K562 (cell line): ENCODE data around the gene FARP2. TPM values are rescaled to one million over a fixed set of nuclear protein-coding genes. Genes with fewer than 3 reads are reported as not detected.

Source experiments
- ATAC-seq: fragments of 200-7000 bp; cut with Tn5 transposase; 3 replicates; pipeline ENCODE4 v1.9.1; 2020; ENCODE audit warnings: moderate library complexity
- BruUV-seq: library from RNA; stranded (reverse); fragments of 400-500 nt; replicated peaks from 2 replicates; lab custom pipeline; 2021; lab: Mats Ljungman, UMichigan
- CTCF ChIA-PET: fragments of 300-600 bp; formaldehyde crosslinking; extraction: SDS; loops from one replicate; lab custom pipeline; 2021; ENCODE audit warnings: low intra/inter-chr PET ratio; lab: Yijun Ruan, JAX
- POLR2A ChIA-PET: fragments of 300-600, 350-650 bp; sonication (Branson Sonifier 250); formaldehyde crosslinking; extraction: SDS; loops from one replicate; lab custom pipeline; 2021; ENCODE audit warnings: antibody characterized with exemption, inconsistent platforms; lab: Yijun Ruan, JAX
- DNase-seq, 4 experiments: peaks; one replicate each; pipeline versions ENCODE4 v3.0.0 to v3.0.0-alpha.2; 2011 to 2018; ENCODE audit warnings: low spot score in 3 of 4, mixed read lengths in 3 of 4; ENCODE audit errors: extremely low read depth in 1 of 4
- FAIRE-seq: peaks from 2 replicates; lab custom pipeline; 2011; peaks lifted over from hg19 to GRCh38; lab: Jason Lieb, UNC
- H2AFZ ChIP-seq: 2 replicates; pipeline ENCODE4 v1.6.0; 2011; ENCODE audit warnings: low read depth, low read length, control low read depth, inconsistent platforms
- H3K27ac ChIP-seq: fragments of 200-600 bp; 3 replicates; pipeline ENCODE4 v1.8.0; 2011; ENCODE audit warnings: low read depth, mild to moderate bottlenecking, control low read depth, inconsistent platforms, low read length, moderate library complexity, mixed read lengths; ENCODE audit errors: extremely low read depth
- H3K27me3 ChIP-seq, 2 experiments: fragments of 300-600 bp in 1 of 2; 2 replicates in 1 of 2; 3 replicates in 1 of 2; pipeline versions ENCODE4 v1.6.0 to v1.8.0; 2011; ENCODE audit warnings: inconsistent platforms in 2 of 2, low read length in 2 of 2, mild to moderate bottlenecking in 1 of 2, mixed read lengths in 1 of 2, moderate library complexity in 1 of 2; ENCODE audit not compliant: control insufficient read depth in 2 of 2, insufficient read depth in 2 of 2
- H3K36me3 ChIP-seq: fragments of 300-600 bp; 3 replicates; pipeline ENCODE4 v1.8.0; 2011; ENCODE audit warnings: mild to moderate bottlenecking, low read length, inconsistent platforms; ENCODE audit not compliant: control insufficient read depth, insufficient read depth
- H3K4me1 ChIP-seq, 2 experiments: fragments of 200-600 bp in 1 of 2; replicated peaks in 1 of 2; 2 replicates in 1 of 2; 3 replicates in 1 of 2; pipeline versions ENCODE4 v1.5.1 to v1.8.0; 2011; ENCODE audit warnings: inconsistent platforms in 2 of 2, low read length in 2 of 2, mild to moderate bottlenecking in 1 of 2, mixed read lengths in 1 of 2, moderate library complexity in 1 of 2; ENCODE audit not compliant: control insufficient read depth in 2 of 2, insufficient read depth in 2 of 2
- H3K4me2 ChIP-seq: 2 replicates; pipeline ENCODE4 v1.6.1; 2011; ENCODE audit warnings: low read length, control low read depth, inconsistent platforms, mixed read lengths; ENCODE audit not compliant: insufficient read depth
- H3K4me3 ChIP-seq: fragments of 200-600 bp; sonication (generic), shearing (Covaris generic); 2 replicates; pipeline ENCODE4 v1.5.1; 2016; ENCODE audit warnings: control low read depth, inconsistent platforms
- H3K79me2 ChIP-seq: fragments of 200-600 bp; 3 replicates; pipeline ENCODE4 v1.8.0; 2011; ENCODE audit warnings: low read length, inconsistent platforms; ENCODE audit not compliant: control insufficient read depth, insufficient read depth
- H3K9ac ChIP-seq, 2 experiments: 2 replicates each; pipeline versions ENCODE4 v1.6.0 to v1.6.1; 2011; ENCODE audit warnings: low read depth in 2 of 2, low read length in 2 of 2, control low read depth in 1 of 2, inconsistent platforms in 1 of 2, mild to moderate bottlenecking in 1 of 2, mixed read lengths in 1 of 2; ENCODE audit not compliant: insufficient read depth in 1 of 2
- H3K9me1 ChIP-seq: one replicate; pipeline ENCODE4 v1.6.0; 2011; ENCODE audit warnings: inconsistent platforms, mild to moderate bottlenecking, low read length, moderate library complexity; ENCODE audit not compliant: control insufficient read depth, insufficient read depth
- H3K9me3 ChIP-seq: replicated peaks from 2 replicates; pipeline ENCODE4 v1.5.1; 2011; ENCODE audit warnings: low read depth, low read length, inconsistent platforms; ENCODE audit not compliant: control insufficient read depth, insufficient read depth
- H4K20me1 ChIP-seq: replicated peaks from 2 replicates; pipeline ENCODE4 v1.6.1; 2011; ENCODE audit warnings: low read length, inconsistent platforms, mixed read lengths; ENCODE audit not compliant: control insufficient read depth, insufficient read depth
- BACH1 ChIP-seq: fragments of 200-800 bp; sonication (Bioruptor generic); IDR thresholded peaks from 2 replicates; pipeline ENCODE4 v1.6.1; 2016; ENCODE audit warnings: missing genetic modification characterization, missing compliant biosample characterization
- COPS2 ChIP-seq: fragments of 450-650 bp; conservative IDR thresholded peaks from 2 replicates; pipeline ENCODE4 v1.6.1; 2016; ENCODE audit warnings: mild to moderate bottlenecking, moderate library complexity
- CTCFL ChIP-seq: IDR thresholded peaks from 2 replicates; pipeline ENCODE4 v1.6.1; 2011; ENCODE audit warnings: borderline replicate concordance, low read depth, mild to moderate bottlenecking, moderate library complexity, low read length; ENCODE audit not compliant: insufficient read depth, poor library complexity, severe bottlenecking
- E4F1 ChIP-seq: fragments of 250-450 bp; sonication (Bioruptor Pico); IDR thresholded peaks from 2 replicates; pipeline ENCODE4 v1.5.0; 2021; ENCODE audit warnings: mild to moderate bottlenecking, borderline replicate concordance
- ELF1 ChIP-seq: fragments of 200-800 bp; sonication (Bioruptor generic); IDR thresholded peaks from 2 replicates; pipeline ENCODE4 v1.6.1; 2016; ENCODE audit warnings: missing genetic modification characterization, missing compliant biosample characterization
- FUS ChIP-seq: fragments of 200-400 bp; formaldehyde crosslinking; optimal IDR thresholded peaks from 2 replicates; pipeline ENCODE3; 2017; ENCODE audit warnings: low read depth, low read length
- HDAC3 ChIP-seq: fragments of 450-650 bp; IDR thresholded peaks from 2 replicates; pipeline ENCODE4 v1.6.1; 2018; ENCODE audit warnings: borderline replicate concordance, mild to moderate bottlenecking, moderate library complexity; ENCODE audit not compliant: partially characterized antibody
- MTA2 ChIP-seq: fragments of 450-650 bp; IDR thresholded peaks from 2 replicates; pipeline ENCODE4 v1.6.1; 2016; ENCODE audit warnings: low read depth
- POLR2AphosphoS5 ChIP-seq: IDR thresholded peaks from 2 replicates; pipeline ENCODE4 v1.6.1; 2011; ENCODE audit warnings: mild to moderate bottlenecking, low read depth, low read length, moderate library complexity; ENCODE audit not compliant: control insufficient read depth, insufficient read depth
- SMAD1 ChIP-seq: fragments of 150-350 bp; IDR thresholded peaks from 2 replicates; pipeline ENCODE4 v1.6.1; 2014; ENCODE audit warnings: low read length, low read depth; ENCODE audit not compliant: partially characterized antibody
- ZNF143 ChIP-seq: sonication (generic); formaldehyde crosslinking; IDR thresholded peaks from 2 replicates; pipeline ENCODE4 v1.9.0; 2022; ENCODE audit warnings: mild to moderate bottlenecking, missing genetic modification reagents
- ZNF253 ChIP-seq: fragments of 250-450 bp; sonication (Bioruptor Pico); conservative IDR thresholded peaks from 2 replicates; pipeline ENCODE4 v1.6.1; 2021; ENCODE audit warnings: mild to moderate bottlenecking
- WGBS: fragments of 100-300 bp; shearing (Covaris generic); methylation state at CpG from one replicate; pipeline ENCODE4 v1.1.6; 2016; ENCODE audit warnings: low coverage, mixed read lengths; ENCODE audit not compliant: insufficient coverage; ENCODE audit errors: missing lambda C conversion rate; 5-methylcytosine and 5-hydroxymethylcytosine counted together
- in situ Hi-C: fragments of 300-500 bp; cut with MboI; formaldehyde crosslinking; loops from 4 replicates; pipeline ENCODE4 v1.15.0; 2018; ENCODE audit warnings: inconsistent platforms, mixed read lengths
- intact Hi-C: fragments of 100-400 bp; cut with micrococcal nuclease; formaldehyde crosslinking; loops from 2 replicates; pipeline ENCODE4 v1.14.2; 2022
- polyA plus RNA-seq, 8 experiments: library from polyadenylated mRNA; depleted of rRNA in 4 of 8; stranded (reverse) in 5 of 8; unstranded in 3 of 8; fragments of >200 nt; fragmentation: Nextera tagmentation in 2 of 8; fragmentation: Illumina TruSeq in 1 of 8; extraction: Ambion mirVana in 2 of 8; extraction: Trizol in 1 of 8; gene quantifications; 2 replicates each; pipeline versions ENCODE4 v1.2.1 to v1.2.3, GENCODE V29; 2011 to 2014; ENCODE audit warnings: inconsistent platforms in 1 of 8, missing spikeins in 1 of 8
- total RNA-seq, 7 experiments: library from RNA; depleted of rRNA in 6 of 7; stranded (reverse); fragments of >200 nt in 6 of 7; fragmentation: Illumina TruSeq in 2 of 7; extraction: Trizol in 2 of 7; gene quantifications; 2 replicates each; pipeline versions ENCODE4 v1.2.1 to v1.2.3, GENCODE V29; 2011 to 2021; ENCODE audit warnings: low replicate concordance in 1 of 7

Gene FARP2
- total and polyA plus RNA-seq, 9 of the 15 experiments (the other 6 are each of a cell fraction or from before 2014, with no cell fraction given), result 4.1 to 38.1 (median 21.1) TPM

- no peaks in the 10 kb centered on the region for H3K9me3 ChIP-seq
- 23% methylated on average over 2 of the region's 2 CpGs for WGBS
- H2AFZ ChIP-seq, result no peak overlapping the region
- intact Hi-C loops, result no loop called here
- ATAC-seq (no peak; the same call in 2 of the 3 replicates), DNase-seq (no peak), FAIRE-seq (no peak)
- H3K27ac ChIP-seq, result no peak overlapping the region
- no peaks in the 10 kb centered on the region for H3K79me2 ChIP-seq
- H3K4me2 ChIP-seq, result no peak overlapping the region
- in situ Hi-C loops, result no loop called here
- H3K27me3 ChIP-seq, result peaks cover 3 to 9% of the 10 kb centered on the region in 2 experiments; a peak in 4 of 5 replicates
- no peak overlapping the region for H3K4me3 ChIP-seq
- H3K4me1 ChIP-seq, result peaks cover 0 to 4% of the 10 kb centered on the region in 2 experiments; a peak in 1 of 5 replicates
- POLR2A ChIA-PET, result interaction anchor here (1.0 kb wide), 1 partner anchor 9 kb away, joined by 3 read pairs; no protein-coding TSS in a partner anchor
- TF ChIP-seq COPS2 (no peak), ZNF253 (CRISPR knock-in tag) (no peak), ELF1 (tag) (no peak), MTA2 (no peak), BACH1 (tag) (no peak), POLR2AphosphoS5 (no peak), SMAD1 (no peak), FUS (no peak), ZNF143 (CRISPR knock-in tag) (no peak), HDAC3 (no peak), E4F1 (CRISPR knock-in tag) (no peak), CTCFL (no peak)
- H3K9ac ChIP-seq, result no peak overlapping the region
- CTCF ChIA-PET, result no interaction called here
- BruUV-seq, result no TSS peak
- no peaks in the 10 kb centered on the region for H3K9me1 ChIP-seq
- no peaks in the 10 kb centered on the region for H4K20me1 ChIP-seq
- H3K36me3 ChIP-seq, result no peaks in the 10 kb centered on the region
Observed at GRCh38 chr2:241469746-241470145, 113.7 kb downstream of the FARP2 start.
